ENCODE results near the gene CAB39L.
"Not testable (repeated sequence)": the region's sequence is repeated elsewhere in the genome, so short reads cannot be mapped to it uniquely, and the experiment has no call there.

CAB39L gene

GRCh38 chr13:49305792-49306425, 138.0 kb downstream of the CAB39L start:
- no peak for ATAC-seq

- ATAC-seq, result no peak
Observed at GRCh38 chr13:49304763-49305700, 138.8 kb downstream of the CAB39L start.

GRCh38 chr13:49304356-49304755, 139.5 kb downstream of the CAB39L start:
- no peak for ATAC-seq

- no peak for ATAC-seq
Observed at GRCh38 chr13:49303533-49304252, 140.2 kb downstream of the CAB39L start.

- ATAC-seq, result no peak
Observed at GRCh38 chr13:49302817-49303216, 141.0 kb downstream of the CAB39L start.

- no peak for ATAC-seq
Observed at GRCh38 chr13:49302222-49302621, 141.6 kb downstream of the CAB39L start.

GRCh38 chr13:49300739-49301589, 142.9 kb downstream of the CAB39L start:
- peak; percentile 96 to 97 for ATAC-seq

- no peak for ATAC-seq
Observed at GRCh38 chr13:49300276-49300675, 143.6 kb downstream of the CAB39L start.

- no peak for ATAC-seq
Observed at GRCh38 chr13:49298903-49299605, 144.8 kb downstream of the CAB39L start.

GRCh38 chr13:49298416-49298815, 145.4 kb downstream of the CAB39L start:
- no peak for ATAC-seq

GRCh38 chr13:49297338-49297737, 146.5 kb downstream of the CAB39L start:
- ATAC-seq, result no peak

GRCh38 chr13:49296659-49297058, 147.2 kb downstream of the CAB39L start:
- no peak for ATAC-seq

- no peak for ATAC-seq
Observed at GRCh38 chr13:49295244-49295643, 148.6 kb downstream of the CAB39L start.

GRCh38 chr13:49294723-49295122, 149.1 kb downstream of the CAB39L start:
- ATAC-seq, result not testable (repeated sequence)

- no peak for ATAC-seq
Observed at GRCh38 chr13:49292742-49293486, 150.9 kb downstream of the CAB39L start.

GRCh38 chr13:49288458-49288857, 155.4 kb downstream of the CAB39L start:
- no peak for ATAC-seq

- ATAC-seq, result no peak
Observed at GRCh38 chr13:49287995-49288394, 155.9 kb downstream of the CAB39L start.

GRCh38 chr13:49279885-49280284, 164.0 kb downstream of the CAB39L start:
- peak; percentile 68 to 77 for ATAC-seq

GRCh38 chr13:49279112-49279511, 164.8 kb downstream of the CAB39L start:
- ATAC-seq, result no peak

- no peak for ATAC-seq
Observed at GRCh38 chr13:49278211-49278610, 165.7 kb downstream of the CAB39L start.

- ATAC-seq, result no peak
Observed at GRCh38 chr13:49272296-49272695, 171.6 kb downstream of the CAB39L start.

All from activated CD4-positive, CD25-positive, alpha-beta regulatory T cell treated with anti-CD3 and anti-CD28 coated beads, Interleukin-2, amount 50 U/mL, for 24 hours (primary cell).